Measurements from ENCODE around the gene OR52W1. TPM values are rescaled to one million over a fixed set of nuclear protein-coding genes. Genes with fewer than 3 reads are reported as not detected.

The OR52W1 gene
- total and polyA plus RNA-seq, 2 donors from 2014 or later: not detected

- FAIRE-seq (no peak), DNase-seq (no peak)
- H3K9me3 ChIP-seq (ENCODE audit: control insufficient read depth in 2 of 3, insufficient read depth in 1 of 3, low read length in 3 of 3): no peaks in the 10 kb centered on the region
- no peak overlapping the region for H3K4me3 ChIP-seq (ENCODE audit: low read length in 3 of 3)
- no peaks in the 10 kb centered on the region for H3K36me3 ChIP-seq (ENCODE audit: control insufficient read depth in 2 of 3, insufficient read depth in 3 of 3, low read length in 3 of 3)
- no peak for TF ChIP-seq CTCF (IDR thresholded peaks at IDR 0.05; ENCODE audit: borderline replicate concordance, extremely low read depth, insufficient read depth)
- no peaks in the 10 kb centered on the region for H3K27me3 ChIP-seq (ENCODE audit: control insufficient read depth, insufficient read depth, low read length)
- no peaks in the 10 kb centered on the region for H3K4me1 ChIP-seq (ENCODE audit: control insufficient read depth in 2 of 3, insufficient read depth in 2 of 3, low read depth in 1 of 3, low read length in 3 of 3)
- intact Hi-C loops (cut with DNase I): no loop called here
- H3K27ac ChIP-seq (ENCODE audit: low read depth in 2 of 2, low read length in 2 of 2): no peak overlapping the region
- no peak overlapping the region for H3K9ac ChIP-seq (ENCODE audit: low read length in 3 of 3)
Observed at GRCh38 chr11:6197466-6198200, 1.4 kb upstream of the OR52W1 start.

DNA sequence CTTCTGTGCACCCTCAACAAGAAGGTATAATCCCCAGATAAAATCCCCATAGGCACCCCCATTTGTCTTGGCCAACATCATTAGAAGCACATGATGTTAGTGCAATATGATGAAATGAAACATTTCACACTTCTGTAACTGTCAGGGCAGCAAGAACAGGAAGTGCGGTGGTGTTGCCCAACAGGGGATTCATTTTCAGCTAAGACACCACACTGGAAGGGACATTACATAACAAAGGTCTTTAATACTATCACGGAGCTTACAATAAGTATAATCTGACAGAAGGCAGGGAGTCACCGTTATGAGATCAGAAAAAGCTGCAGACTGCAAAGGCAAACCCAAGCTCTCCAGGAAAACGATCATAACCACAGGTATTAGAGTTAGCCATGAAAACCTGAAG, 2.0 kb downstream of the OR52W1 start:
- Histone ChIP-seq H3K36me3 (ENCODE audit: control insufficient read depth in 2 of 3, insufficient read depth in 3 of 3, low read length in 3 of 3) (peaks cover 0 to 8% (median 5%) of the 10 kb centered on the region in 3 donors), H3K9me3 (ENCODE audit: control insufficient read depth in 2 of 3, insufficient read depth in 1 of 3, low read length in 3 of 3) (no peaks in the 10 kb centered on the region), H3K4me1 (ENCODE audit: control insufficient read depth in 2 of 3, insufficient read depth in 2 of 3, low read depth in 1 of 3, low read length in 3 of 3) (no peaks in the 10 kb centered on the region), H3K4me3 (ENCODE audit: low read length in 3 of 3) (no peak overlapping the region), H3K27me3 (ENCODE audit: control insufficient read depth, insufficient read depth, low read length) (no peaks in the 10 kb centered on the region), H3K9ac (ENCODE audit: low read length in 3 of 3) (no peak overlapping the region), H3K27ac (ENCODE audit: low read depth in 2 of 2, low read length in 2 of 2) (no peak overlapping the region)
- TF ChIP-seq CTCF (IDR thresholded peaks at IDR 0.05; ENCODE audit: borderline replicate concordance, extremely low read depth, insufficient read depth): no peak
- DNase-seq (no peak), FAIRE-seq (no peak)
- intact Hi-C loops (cut with DNase I): no loop called here

DNA sequence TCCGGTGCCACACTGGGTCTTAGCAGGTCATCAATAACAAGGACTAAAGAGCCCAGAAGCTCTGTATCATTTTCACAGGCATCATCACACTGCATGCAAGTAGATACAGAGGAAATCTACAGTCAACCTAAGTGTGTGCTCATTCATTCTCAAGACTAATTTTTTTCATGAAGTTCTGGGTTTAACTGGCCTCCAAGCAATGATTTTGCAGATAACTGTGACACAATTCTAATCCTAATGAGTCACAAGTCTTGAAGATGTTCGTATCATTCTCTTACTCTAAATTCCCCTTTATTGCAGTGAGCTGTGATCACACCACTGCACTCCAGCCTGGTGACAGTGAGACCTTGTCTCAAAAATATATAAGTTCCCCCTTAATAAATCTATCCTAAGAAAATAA, 2.5 kb downstream of the OR52W1 start:
- H3K4me3 ChIP-seq (ENCODE audit: low read length in 3 of 3): no peak overlapping the region
- H3K27ac ChIP-seq (ENCODE audit: low read depth in 2 of 2, low read length in 2 of 2): no peak overlapping the region
- intact Hi-C loops (cut with DNase I): no loop called here
- H3K4me1 ChIP-seq (ENCODE audit: control insufficient read depth in 2 of 3, insufficient read depth in 2 of 3, low read depth in 1 of 3, low read length in 3 of 3): no peaks in the 10 kb centered on the region
- FAIRE-seq: no peak
- H3K36me3 ChIP-seq (ENCODE audit: control insufficient read depth in 2 of 3, insufficient read depth in 3 of 3, low read length in 3 of 3): peaks cover 0 to 12% (median 5%) of the 10 kb centered on the region in 3 donors
- H3K27me3 ChIP-seq (ENCODE audit: control insufficient read depth, insufficient read depth, low read length): no peaks in the 10 kb centered on the region
- no peaks in the 10 kb centered on the region for H3K9me3 ChIP-seq (ENCODE audit: control insufficient read depth in 2 of 3, insufficient read depth in 1 of 3, low read length in 3 of 3)
- TF ChIP-seq CTCF (IDR thresholded peaks at IDR 0.05; ENCODE audit: borderline replicate concordance, extremely low read depth, insufficient read depth): no peak
- no peak overlapping the region for H3K9ac ChIP-seq (ENCODE audit: low read length in 3 of 3)
- DNase-seq: no peak
